Colonic mucosa (tissue), 4 donors: ENCODE measurements around the gene MACROD2. TPM values are rescaled to one million over a fixed set of nuclear protein-coding genes. Genes with fewer than 3 reads are reported as not detected.

Experiments used
- DNase-seq: peaks from one replicate; pipeline ENCODE4 v3.0.0-alpha.2; 2020
- H3K27ac ChIP-seq: fragments of 200-600 bp; one replicate; pipeline ENCODE4 v1.8.0; 2021
- H3K27me3 ChIP-seq: fragments of 200-600 bp; one replicate; pipeline ENCODE4 v1.8.0; 2021
- H3K36me3 ChIP-seq: fragments of 200-600 bp; one replicate; pipeline ENCODE4 v1.8.0; 2021
- H3K4me1 ChIP-seq: fragments of 200-600 bp; one replicate; pipeline ENCODE4 v1.8.0; 2021; ENCODE audit warnings: mild to moderate bottlenecking
- H3K4me3 ChIP-seq: fragments of 200-600 bp; one replicate; pipeline ENCODE4 v1.8.0; 2021
- H3K9ac ChIP-seq, 2 donors: one replicate each; pipeline ENCODE4 v1.7.0; 2013; ENCODE audit warnings: control low read depth in 2 of 2, low read depth in 2 of 2, low read length in 2 of 2
- H3K9me3 ChIP-seq: fragments of 200-600 bp; one replicate; pipeline ENCODE4 v1.8.0; 2021
- CTCF ChIP-seq: fragments of 200-600 bp; IDR thresholded peaks from one replicate; pipeline ENCODE4 v1.8.0; 2022; ENCODE audit warnings: antibody characterized with exemption, mild to moderate bottlenecking
- intact Hi-C: fragments of 100-400 bp; cut with DNase I; formaldehyde crosslinking; loops from one replicate; pipeline ENCODE4 v1.14.1; 2022
- total RNA-seq, 2 donors: library from RNA; stranded (reverse); fragmentation: NEBNext Ultra II Directional in 1 of 2; extraction: Animal tissue kit (Norgen Biotek cat#: 25700) in 1 of 2; gene quantifications; one replicate each; pipeline ENCODE4 v1.2.1, GENCODE V29; 2021
- donor health status: healthy.
- donor health status: DM: no; HTN: no; CAD: no.
- donor health status: DM: no; HTN: no; CAD: no.

Gene MACROD2
- total RNA-seq, 2 donors from 2014 or later, result 3.2 to 3.3 TPM

GRCh38 chr20:16078172-16078898 is 2083.0 kb downstream of the MACROD2 start:
- Histone ChIP-seq H3K4me1 (no peaks in the 10 kb centered on the region), H3K27ac (no peak overlapping the region), H3K36me3 (no peaks in the 10 kb centered on the region), H3K27me3 (no peaks in the 10 kb centered on the region), H3K4me3 (no peak overlapping the region), H3K9me3 (no peaks in the 10 kb centered on the region), H3K9ac (no peak overlapping the region)
- TF ChIP-seq CTCF, result no peak
- DNase-seq, result no peak
- intact Hi-C loops, result no loop called here

- TF ChIP-seq CTCF, result no peak
- no peak overlapping the region for H3K27ac ChIP-seq
- H3K27me3 ChIP-seq, result no peaks in the 10 kb centered on the region
- H3K4me1 ChIP-seq, result no peaks in the 10 kb centered on the region
- no peak overlapping the region for H3K4me3 ChIP-seq
- H3K9ac ChIP-seq, result no peak overlapping the region
- H3K36me3 ChIP-seq, result no peaks in the 10 kb centered on the region
- DNase-seq, result no peak
- intact Hi-C loops, result no loop called here
- no peaks in the 10 kb centered on the region for H3K9me3 ChIP-seq
These were observed 2086.1 kb downstream of the MACROD2 start for GRCh38 chr20:16081421-16081820.

GRCh38 chr20:16082051-16082550 is 2086.8 kb downstream of the MACROD2 start:
- Histone ChIP-seq H3K27ac (no peak overlapping the region), H3K27me3 (no peaks in the 10 kb centered on the region), H3K9ac (no peak overlapping the region), H3K36me3 (no peaks in the 10 kb centered on the region), H3K4me1 (no peaks in the 10 kb centered on the region), H3K4me3 (no peak overlapping the region), H3K9me3 (no peaks in the 10 kb centered on the region)
- no peak for TF ChIP-seq CTCF
- DNase-seq, result no peak
- intact Hi-C loops, result no loop called here

- no peaks in the 10 kb centered on the region for H3K27me3 ChIP-seq
- TF ChIP-seq CTCF, result no peak
- DNase-seq, result no peak
- H3K36me3 ChIP-seq, result no peaks in the 10 kb centered on the region
- no peak overlapping the region for H3K27ac ChIP-seq
- intact Hi-C loops, result no loop called here
- no peak overlapping the region for H3K9ac ChIP-seq
- no peaks in the 10 kb centered on the region for H3K9me3 ChIP-seq
- H3K4me3 ChIP-seq, result no peak overlapping the region
- H3K4me1 ChIP-seq, result no peaks in the 10 kb centered on the region
These were observed 2088.4 kb downstream of the MACROD2 start for GRCh38 chr20:16083639-16084280.

- TF ChIP-seq CTCF, result no peak
- no peak for DNase-seq
- Histone ChIP-seq H3K9ac (no peak overlapping the region), H3K4me1 (no peaks in the 10 kb centered on the region), H3K27ac (no peak overlapping the region), H3K4me3 (no peak overlapping the region), H3K36me3 (no peaks in the 10 kb centered on the region), H3K9me3 (no peaks in the 10 kb centered on the region), H3K27me3 (no peaks in the 10 kb centered on the region)
- intact Hi-C loops, result no loop called here
These were observed 2099.9 kb downstream of the MACROD2 start for GRCh38 chr20:16095226-16095625.
